GM19455 (cell line): ENCODE results near the gene NWD2.
"Not testable (repeated sequence)": the region's sequence is repeated elsewhere in the genome, so short reads cannot be mapped to it uniquely, and the experiment has no call there.

Experiments used
- ATAC-seq: cut with Tn5 transposase; IDR thresholded peaks from one replicate; pipeline ENCODE4 v1.9.1; 2021; ENCODE audit not compliant: unreplicated experiment

NWD2 gene

DNA sequence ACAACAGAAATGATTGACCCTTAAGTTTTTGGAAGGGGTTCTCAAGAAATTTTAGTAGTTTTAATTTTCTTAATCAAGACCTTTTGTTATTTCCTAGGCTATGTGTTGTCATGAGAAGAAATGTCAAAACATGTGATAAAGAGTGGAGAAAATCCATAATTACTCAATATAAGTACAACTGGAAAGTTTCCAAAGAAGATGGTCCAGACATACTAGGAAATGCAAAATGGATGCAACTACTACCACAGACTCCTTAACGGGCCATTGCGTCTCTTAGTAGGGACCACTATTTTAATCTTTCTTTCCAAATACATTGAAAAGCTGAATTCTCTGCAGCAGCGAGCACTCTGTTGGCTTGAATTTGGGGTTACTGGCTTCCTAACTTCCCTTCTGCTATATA is 148.8 kb downstream of the NWD2 start:
- no peak for ATAC-seq

DNA sequence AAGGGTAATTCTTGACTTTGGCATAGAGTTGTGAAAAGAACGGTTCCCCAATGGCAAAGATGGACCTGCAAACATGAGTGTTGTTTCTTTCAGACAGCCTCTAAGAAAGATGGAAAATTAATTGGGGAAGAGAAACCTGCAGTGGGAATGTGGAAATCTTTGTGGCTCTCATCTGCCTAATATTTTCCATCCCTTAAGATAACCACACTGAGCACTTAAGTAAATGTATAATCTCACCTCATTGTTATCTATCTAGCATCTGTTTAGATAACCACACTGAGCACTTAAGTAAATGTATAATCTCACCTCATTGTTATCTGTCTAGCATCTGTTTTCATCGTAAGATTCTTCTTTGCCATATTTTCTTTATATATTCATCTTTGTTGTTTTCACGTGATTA is 149.3 kb downstream of the NWD2 start:
- no peak for ATAC-seq

DNA sequence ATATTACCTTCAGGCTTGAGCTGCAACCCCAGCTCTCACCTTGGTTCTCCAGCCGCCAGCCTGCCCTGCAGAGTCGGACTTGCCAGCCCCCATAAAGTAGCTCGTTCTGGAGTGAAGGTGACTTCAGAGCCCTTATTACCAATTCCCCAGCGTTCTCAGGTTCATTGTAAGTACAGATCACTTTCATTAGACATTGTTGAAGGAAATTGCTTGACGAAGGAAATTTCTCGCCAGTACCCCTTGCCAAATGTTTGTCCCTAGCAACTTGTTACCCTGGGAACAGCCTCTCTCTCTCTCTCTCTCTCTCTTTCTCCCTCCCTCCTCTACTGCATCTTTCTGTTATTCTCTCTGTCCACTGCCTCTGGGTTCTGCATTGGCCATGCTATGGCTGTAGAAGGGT is 153.0 kb downstream of the NWD2 start:
- ATAC-seq = no peak

DNA sequence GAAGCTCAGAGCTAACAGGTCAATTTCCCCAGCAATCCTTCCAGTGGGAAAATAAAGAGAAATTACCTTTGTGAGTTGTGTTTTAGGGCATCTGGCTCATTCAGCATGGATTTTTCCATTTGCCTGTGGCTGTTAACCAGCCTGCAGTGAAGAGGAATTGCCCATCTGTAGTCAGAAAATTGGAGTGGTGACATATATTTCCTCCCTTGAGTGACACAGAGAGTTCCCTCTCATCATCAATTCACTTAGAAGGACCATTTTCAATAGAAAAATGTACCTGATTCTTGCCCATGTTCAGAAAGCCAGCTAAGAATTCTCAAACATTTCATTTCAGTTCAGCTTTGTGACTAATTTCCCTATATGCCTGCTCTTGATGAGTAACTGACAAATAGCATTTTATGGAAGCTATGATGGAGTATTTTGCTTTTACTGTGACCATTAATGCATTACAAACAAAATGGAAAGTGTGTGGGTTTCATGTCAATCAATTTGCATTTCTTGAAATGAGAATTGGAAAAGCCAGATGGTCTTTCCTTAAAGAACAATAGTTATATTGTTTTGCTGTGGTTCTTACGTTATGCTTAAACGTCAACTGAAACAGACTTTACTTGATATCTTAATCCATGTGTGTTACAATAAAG is 155.8 kb downstream of the NWD2 start:
- peak; percentile 90 for ATAC-seq

DNA sequence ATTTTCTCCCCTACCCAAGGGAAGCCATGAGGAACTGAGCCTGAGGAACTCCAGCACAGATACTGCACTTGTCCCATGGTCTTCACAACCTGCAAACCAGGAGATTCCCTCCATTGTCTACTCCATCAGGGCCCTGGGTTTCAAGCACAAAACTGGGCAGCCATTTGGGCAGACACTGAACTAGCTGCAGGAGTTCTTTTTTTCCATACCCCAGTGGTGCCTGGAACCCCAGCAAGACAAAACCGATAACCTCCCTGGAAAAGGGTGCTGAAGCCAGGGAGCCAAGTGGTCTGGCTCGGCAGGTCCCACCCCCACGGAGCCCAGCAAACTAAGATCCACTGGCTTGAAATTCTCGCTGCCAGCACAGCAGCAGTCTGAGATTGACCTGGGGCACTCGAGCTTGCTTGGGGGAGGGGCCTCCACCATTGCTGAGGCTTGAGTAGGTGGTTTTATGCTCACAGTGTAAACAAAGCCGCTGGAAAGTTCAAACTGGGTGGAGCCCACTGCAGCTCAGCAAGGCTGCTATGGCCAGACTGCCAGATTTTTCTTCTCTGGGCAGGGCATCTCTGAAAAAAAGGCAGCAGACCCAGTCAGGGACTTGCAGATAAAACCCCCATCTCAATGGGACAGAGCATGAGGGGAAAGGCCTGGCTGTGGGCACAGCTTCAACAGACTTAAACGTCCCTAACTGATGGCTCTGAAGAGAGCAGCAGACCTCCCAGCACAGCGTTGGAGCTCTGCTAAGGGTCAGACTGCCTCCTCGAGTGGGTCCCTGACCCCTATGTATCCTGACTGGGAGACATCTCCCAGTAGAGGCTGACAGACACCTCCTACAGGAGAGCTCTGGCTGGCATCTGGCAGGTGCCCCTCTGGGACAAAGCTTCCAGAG is 163.6 kb downstream of the NWD2 start:
- not testable (repeated sequence) for ATAC-seq

DNA sequence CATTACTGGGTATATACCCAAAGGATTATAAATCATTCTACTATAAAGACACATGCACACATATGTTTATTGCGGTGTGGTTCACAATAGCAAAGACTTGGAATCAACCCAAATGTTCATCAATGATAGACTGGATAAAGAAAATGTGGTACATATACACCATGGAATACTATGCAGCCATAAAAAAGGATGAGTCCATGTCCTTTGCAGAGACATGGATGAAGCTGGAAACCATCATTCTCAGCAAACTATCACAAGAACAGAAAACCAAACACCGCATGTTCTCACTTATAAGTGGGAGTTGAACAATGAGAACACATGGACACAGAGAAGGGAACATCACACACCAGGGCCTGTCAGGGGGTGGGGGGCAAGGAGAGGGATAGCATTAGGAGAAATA is 169.1 kb downstream of the NWD2 start:
- not testable (repeated sequence) for ATAC-seq

DNA sequence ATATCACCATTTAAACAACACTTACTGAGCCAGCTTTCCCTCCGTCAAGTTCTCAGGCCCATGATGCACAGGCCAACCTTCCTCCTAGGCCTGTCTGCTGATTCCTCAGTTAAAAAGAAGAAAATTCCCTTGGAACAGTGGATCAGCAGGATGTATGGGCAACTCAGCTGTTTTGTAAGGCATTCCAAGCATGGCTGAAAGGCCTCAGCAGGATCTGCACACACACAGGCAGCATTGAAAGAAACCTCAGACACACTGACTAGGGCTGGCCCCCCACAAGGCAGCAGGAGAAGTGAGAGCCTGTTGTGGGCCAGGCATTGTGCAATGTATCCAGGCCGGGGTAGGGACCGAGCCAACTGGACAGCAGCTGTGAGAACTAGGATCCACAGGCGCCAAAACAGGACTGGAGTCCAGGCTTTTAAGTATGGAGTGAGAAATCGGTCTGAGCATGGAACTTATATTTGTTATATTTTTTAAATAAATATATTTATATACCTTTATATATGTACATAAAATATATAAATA is 171.4 kb downstream of the NWD2 start:
- no peak for ATAC-seq

DNA sequence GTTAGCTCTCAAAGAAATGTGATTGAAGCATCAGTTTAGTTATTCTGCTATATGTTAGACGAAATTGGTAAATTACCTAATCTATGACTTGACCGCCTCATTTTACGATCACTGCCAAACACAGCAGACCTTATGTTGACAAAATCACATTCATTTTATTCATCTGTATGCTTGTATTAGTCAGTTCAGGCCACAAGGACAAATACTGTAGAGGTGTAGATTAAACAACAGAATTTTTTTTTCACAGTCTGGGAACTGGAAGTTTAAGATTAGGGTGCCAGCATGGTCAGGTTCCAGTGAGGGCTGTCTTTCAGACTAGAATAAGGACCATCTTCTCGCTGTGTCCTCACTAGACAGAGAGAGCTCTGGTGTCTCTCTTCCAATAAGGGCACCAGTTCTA is 177.1 kb downstream of the NWD2 start:
- no peak for ATAC-seq

DNA sequence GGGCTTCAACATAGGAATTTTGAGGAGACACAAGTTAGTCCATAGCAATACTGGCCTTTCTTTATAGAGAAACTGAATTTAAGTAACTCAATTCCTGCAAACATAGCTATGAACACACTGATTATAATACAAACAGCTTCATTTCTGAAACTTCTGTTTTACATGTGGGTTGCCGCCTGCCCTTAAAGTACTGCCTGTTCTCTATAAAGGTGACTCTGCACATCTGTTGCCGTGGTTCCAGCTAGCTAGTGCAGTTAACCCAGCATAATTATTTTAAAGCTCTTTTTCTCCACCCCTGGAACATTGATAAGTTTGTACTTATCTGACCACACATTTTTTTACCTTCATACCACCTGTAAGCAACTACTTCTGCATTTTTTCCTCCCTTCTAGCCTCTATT is 177.6 kb downstream of the NWD2 start:
- ATAC-seq = no peak

DNA sequence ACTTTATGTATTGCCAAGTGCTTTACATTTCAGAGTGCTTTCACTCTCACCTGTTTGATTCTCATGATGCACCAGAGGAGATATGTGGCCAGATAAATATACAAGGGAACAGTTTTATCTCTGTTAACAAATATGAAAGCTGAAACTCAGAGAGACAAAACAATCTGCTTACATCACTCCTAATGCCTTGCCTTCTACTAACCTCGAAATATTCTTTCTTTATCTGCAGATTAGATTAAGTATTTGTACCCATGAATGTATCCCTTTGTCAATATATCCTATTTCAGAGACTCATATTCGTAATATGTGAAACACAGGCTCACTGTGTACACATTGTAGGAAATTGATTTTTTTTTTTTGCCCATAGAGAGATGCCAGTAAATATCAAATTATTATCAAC is 178.1 kb downstream of the NWD2 start:
- no peak for ATAC-seq

DNA sequence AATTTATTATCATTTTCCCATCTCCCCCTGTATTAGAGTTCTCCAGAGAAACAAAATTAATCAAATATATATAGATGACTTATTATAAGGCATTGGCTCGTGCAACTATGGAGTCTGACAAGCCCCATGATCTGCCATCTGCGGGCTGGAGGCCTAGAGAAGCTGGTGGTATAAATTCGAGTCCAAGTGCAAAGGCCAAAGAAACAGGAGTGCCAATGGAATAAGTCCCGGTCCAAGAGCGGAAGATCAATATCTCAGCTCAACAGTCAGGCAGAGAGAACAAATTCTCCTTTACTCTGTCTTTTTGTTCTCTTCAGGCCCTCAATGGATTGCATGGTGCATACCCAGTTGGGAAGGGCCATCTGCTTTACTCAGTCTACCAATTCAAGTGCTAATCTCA is 178.8 kb downstream of the NWD2 start:
- no peak for ATAC-seq

DNA sequence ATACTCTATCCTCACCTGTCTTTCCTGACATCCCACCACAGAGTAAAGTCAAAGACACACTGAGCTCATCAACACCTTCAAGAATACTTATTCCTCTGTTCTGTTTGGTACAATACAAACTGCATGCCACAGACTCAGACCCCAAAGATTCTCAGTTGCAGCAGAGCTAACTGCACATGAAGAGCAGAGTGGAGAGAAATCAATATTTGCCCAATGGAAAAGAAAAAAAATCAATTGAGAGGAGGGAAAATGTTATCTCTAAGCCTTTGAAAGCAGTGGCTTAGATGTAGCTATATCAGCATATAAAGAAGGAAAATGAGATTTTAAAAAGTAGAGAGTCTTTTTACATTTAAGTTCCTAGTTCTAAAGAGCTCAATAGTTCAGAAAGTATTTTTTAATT is 180.2 kb downstream of the NWD2 start:
- ATAC-seq = no peak

DNA sequence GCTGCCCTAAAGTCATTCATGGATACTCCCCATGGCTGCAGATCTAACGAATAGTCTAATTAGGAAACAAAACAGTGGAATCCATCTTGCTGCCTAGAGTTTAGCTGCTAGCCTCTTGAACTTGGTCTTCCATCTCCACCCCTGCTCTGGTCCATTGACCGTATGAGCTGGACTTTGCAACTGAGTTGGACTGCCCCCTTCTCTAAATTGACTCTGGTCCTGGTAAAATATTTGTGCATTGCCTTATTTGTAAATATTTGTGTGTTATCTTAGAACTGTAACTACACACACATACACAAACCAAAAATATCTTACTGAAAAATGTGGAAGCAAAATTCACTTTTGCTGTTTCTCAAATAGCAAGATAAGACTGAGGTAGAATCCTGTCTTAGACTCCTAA is 181.3 kb downstream of the NWD2 start:
- no peak for ATAC-seq

DNA sequence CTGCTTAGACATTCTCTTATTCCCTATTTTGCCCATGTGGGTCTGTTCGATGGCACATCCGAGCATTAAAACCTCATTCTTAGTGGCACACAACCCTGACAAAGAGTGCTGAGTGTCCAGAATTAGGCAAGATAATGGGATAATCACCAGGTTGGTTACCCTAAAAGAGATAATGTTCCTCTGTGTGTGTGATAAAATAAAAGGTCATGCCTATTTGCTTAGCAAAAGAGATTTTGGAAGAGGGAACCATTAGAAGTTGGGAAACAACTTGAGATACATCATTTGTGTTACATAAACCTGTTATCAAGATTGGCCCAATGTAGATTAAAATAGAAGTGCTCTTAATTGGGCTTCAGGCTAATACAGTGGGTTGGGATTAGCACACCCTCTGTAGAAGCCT is 182.7 kb downstream of the NWD2 start:
- no peak for ATAC-seq

DNA sequence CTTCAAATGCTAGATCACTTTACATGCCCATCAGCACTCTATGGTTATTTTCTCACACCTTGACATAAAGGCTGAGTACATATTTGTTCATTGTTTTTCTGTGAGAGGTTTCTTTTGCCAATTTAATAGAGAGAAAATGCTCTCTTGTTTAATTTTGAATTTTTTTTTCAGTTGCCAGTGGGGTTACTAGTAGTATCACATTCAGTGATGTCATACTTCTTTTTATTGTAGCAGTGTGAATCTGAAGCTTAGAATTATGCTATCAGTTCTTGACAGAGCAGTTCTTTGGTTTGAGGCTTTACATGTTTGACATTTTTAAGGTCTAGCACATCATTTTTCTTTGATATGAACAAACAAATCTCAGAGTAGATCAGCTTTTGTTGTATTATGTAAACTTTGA is 185.4 kb downstream of the NWD2 start:
- ATAC-seq = no peak

DNA sequence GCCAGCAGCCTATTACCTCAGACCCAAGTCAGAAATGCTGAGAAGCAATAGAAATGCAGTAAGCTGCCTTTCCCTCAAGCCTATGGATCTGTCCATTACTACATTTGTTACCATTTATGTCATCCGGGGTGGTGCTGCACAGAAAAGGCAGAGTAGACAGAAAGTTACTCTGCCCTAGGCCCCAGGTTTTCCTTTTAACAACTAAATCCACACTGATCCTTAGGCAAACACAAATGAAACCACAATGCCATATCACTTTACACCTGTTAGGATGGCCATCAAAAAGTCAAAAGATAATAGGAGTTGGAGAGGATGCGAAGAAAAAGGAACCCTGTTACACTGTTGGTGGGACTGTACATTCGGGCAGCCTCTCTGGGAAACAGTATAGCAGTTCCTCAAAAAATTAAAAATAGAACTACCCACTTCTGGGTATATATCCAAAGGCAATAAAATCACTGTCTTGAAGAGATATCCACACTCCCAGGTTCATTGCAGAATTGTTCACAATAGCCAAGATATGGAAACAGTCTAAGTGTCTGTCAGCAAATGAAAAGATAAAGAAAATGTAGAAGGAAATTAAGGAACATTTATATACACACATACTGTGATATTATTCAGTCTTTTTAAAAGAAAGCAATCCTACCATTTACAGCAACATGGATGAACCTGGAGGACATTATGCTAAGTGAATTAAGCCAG is 186.3 kb downstream of the NWD2 start:
- ATAC-seq = no peak

DNA sequence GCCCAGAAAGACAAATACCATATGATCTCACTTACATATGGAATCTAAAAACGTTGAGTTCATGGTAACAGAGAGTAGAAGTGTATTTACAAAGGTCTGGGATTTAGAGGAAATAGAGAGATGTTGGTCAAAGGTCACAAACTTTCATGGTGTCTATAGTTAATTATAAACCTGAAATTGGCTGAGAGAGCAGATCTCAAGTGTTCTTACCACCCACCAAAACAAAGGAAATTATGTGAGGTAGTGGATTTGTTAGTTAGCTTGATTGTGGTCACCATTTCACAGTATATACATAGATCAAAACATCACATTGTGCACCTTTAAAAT is 186.8 kb downstream of the NWD2 start:
- no peak for ATAC-seq

DNA sequence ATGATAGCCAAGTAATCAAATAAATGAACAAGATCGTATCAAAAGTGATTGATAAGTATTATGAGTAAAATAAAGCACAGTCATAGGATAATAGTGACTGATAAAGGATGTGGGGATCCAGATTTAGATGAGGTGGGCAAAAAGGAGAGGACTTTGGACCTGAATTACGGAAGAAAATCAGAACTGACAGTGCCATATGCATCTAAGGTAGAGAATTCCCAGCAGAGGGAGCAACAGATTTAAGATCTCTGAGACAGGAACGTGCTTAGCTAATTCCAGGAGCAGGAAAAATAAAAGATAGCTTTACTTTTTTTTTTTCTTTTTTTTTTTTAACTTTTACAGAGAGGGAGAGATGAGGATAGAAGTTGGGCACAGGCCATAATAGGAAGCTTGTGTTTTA is 189.9 kb downstream of the NWD2 start:
- no peak for ATAC-seq

DNA sequence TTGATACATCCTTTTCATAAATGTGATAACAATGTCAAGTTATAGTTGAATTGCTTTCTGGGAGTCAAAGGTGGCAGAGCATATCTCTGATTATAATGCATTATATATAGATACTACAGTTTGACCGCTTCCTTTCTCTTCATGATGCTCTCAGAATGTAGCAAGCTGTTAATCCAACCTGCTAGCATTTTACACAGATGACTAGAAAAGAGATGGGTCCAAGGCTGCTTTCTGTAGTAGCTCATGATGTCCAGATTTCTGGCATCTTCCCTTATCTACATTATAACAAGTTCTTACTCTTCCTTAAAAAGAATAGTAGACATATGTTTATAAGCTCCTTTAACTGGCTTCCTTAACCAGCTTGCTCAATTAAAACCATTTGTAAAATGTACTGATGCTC is 192.0 kb downstream of the NWD2 start:
- no peak for ATAC-seq

DNA sequence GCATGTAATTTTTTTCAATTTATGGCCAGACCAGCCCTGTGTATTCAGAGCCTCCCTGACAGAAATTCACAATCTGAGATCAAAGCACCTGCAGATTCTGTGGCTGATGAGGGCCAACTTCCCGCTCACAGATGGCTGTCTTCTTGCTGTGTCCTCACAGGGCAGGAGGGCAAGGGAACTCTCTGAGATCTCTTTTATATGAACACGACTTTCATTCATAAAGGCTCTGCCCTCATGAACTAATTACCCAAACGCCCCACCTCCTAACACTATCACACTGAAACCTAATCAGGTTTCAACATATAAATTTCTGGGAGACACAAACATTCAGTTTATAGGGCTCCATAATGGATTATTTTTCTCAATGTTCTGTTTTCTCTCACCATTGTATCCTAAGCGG is 192.6 kb downstream of the NWD2 start:
- ATAC-seq = no peak

DNA sequence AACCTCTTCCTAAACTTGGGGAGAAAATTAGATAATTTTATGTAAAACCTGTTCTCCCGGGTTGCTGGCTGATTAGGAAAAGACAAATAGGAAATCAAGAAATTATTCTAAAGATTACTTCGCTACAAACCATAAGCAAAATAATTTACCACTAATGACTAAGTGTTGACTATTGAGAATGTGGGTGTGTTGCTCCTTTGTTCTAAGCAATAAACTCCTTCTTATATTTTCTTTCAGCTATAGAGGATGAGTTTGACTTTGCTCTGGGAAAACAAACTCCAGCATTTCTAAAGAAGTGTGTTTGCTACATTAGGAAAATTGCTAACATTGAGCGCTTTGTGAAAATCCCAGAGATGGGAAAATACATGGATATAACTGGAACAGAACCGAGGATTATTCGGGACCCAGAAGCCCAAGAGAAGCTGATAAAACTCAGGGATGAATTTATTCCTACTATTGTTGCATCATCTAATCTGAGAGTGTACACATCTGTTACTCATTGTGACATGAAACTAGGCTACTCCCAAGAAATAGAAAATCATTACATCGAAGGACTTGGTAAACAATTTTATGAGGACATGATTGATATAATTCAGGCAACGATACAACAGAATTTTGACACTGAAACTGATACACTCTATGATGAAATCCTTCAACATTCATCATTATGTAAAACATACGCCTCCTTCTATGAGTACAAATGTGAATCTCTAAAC is 194.2 kb downstream of the NWD2 start:
- no peak for ATAC-seq
